GM19099 (cell line): ENCODE measurements around the gene TRMT2A.

Source experiments
- POLR2A ChIP-seq: IDR thresholded peaks from 3 replicates; pipeline ENCODE4 v1.6.1; 2011; ENCODE audit warnings: low read depth; ENCODE audit not compliant: insufficient read length; ENCODE audit errors: extremely low read depth

The TRMT2A gene

GRCh38 chr22:20140521-20140964, 23.5 kb upstream of the TRMT2A start:
- TF ChIP-seq POLR2A, result no peak

GRCh38 chr22:20140107-20140445, 23.1 kb upstream of the TRMT2A start:
- no peak for TF ChIP-seq POLR2A

- no peak for TF ChIP-seq POLR2A
Measured at GRCh38 chr22:20139391-20140106, 22.5 kb upstream of the TRMT2A start.

- TF ChIP-seq POLR2A, result no peak
Measured at GRCh38 chr22:20138868-20139267, 21.8 kb upstream of the TRMT2A start.

GRCh38 chr22:20138417-20138738, 21.4 kb upstream of the TRMT2A start:
- TF ChIP-seq POLR2A, result no peak

- no peak for TF ChIP-seq POLR2A
Measured at GRCh38 chr22:20137671-20138416, 20.8 kb upstream of the TRMT2A start.

- no peak for TF ChIP-seq POLR2A
Measured at GRCh38 chr22:20137113-20137512, 20.1 kb upstream of the TRMT2A start.

GRCh38 chr22:20136603-20136873, 19.5 kb upstream of the TRMT2A start:
- no peak for TF ChIP-seq POLR2A

GRCh38 chr22:20135806-20136602, 19.0 kb upstream of the TRMT2A start:
- no peak for TF ChIP-seq POLR2A

- TF ChIP-seq POLR2A, result no peak
Measured at GRCh38 chr22:20135265-20135664, 18.2 kb upstream of the TRMT2A start.

- TF ChIP-seq POLR2A, result no peak
Measured at GRCh38 chr22:20133930-20134549, 17.0 kb upstream of the TRMT2A start.

- TF ChIP-seq POLR2A, result no peak
Measured at GRCh38 chr22:20132686-20133246, 15.7 kb upstream of the TRMT2A start.

GRCh38 chr22:20131859-20132685, 15.0 kb upstream of the TRMT2A start:
- no peak for TF ChIP-seq POLR2A

GRCh38 chr22:20131597-20131858, 14.5 kb upstream of the TRMT2A start, which contains the start of gene ZDHHC8:
ZDHHC8 (plus strand) TSS chr22:20131804; CDS start chr22:20131948, 144 bp downstream.
- TF ChIP-seq POLR2A, result no peak
